ENCODE measurements around the gene MRC2.

MRC2 gene

GRCh38 chr17:62621223-62621622 is 6.2 kb upstream of the MRC2 start:
- TF ChIP-seq EZH2 (optimal IDR thresholded peaks at IDR 0.05; ENCODE audit: low read depth, low read length), result no peak
- TF ChIP-seq EZH2phosphoT487 (IDR thresholded peaks at IDR 0.05; ENCODE audit: low read length), result no peak
- TF ChIP-seq, protein P1, sequence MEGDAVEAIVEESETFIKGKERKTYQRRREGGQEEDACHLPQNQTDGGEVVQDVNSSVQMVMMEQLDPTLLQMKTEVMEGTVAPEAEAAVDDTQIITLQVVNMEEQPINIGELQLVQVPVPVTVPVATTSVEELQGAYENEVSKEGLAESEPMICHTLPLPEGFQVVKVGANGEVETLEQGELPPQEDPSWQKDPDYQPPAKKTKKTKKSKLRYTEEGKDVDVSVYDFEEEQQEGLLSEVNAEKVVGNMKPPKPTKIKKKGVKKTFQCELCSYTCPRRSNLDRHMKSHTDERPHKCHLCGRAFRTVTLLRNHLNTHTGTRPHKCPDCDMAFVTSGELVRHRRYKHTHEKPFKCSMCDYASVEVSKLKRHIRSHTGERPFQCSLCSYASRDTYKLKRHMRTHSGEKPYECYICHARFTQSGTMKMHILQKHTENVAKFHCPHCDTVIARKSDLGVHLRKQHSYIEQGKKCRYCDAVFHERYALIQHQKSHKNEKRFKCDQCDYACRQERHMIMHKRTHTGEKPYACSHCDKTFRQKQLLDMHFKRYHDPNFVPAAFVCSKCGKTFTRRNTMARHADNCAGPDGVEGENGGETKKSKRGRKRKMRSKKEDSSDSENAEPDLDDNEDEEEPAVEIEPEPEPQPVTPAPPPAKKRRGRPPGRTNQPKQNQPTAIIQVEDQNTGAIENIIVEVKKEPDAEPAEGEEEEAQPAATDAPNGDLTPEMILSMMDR (IDR thresholded peaks at IDR 0.05; ENCODE audit: low read length), result no peak
- no peaks in the 10 kb centered on the region for H3K4me1 ChIP-seq (ENCODE audit: low read length)
- H3F3A ChIP-seq (ENCODE audit: insufficient read depth, low read length), result no peaks in the 10 kb centered on the region
- no peak overlapping the region for H2AFZ ChIP-seq (ENCODE audit: low read length)
- no peak overlapping the region for H3K27ac ChIP-seq (ENCODE audit: low read length)
- H3K9ac ChIP-seq (ENCODE audit: low read length), result no peak overlapping the region
- H3K36me3 ChIP-seq (replicated peaks; ENCODE audit: insufficient read depth, low read length), result no peaks in the 10 kb centered on the region
- H3K4me2 ChIP-seq (ENCODE audit: low read depth, low read length), result no peak overlapping the region
- no peaks in the 10 kb centered on the region for H3K9me2 ChIP-seq (replicated peaks; ENCODE audit: insufficient read depth, low read length)
- no peaks in the 10 kb centered on the region for H3K79me2 ChIP-seq (ENCODE audit: low read length)
- H3K4me3 ChIP-seq (ENCODE audit: low read length), result no peak overlapping the region
- H3K9me3 ChIP-seq (replicated peaks; ENCODE audit: insufficient read depth, low read length), result no peaks in the 10 kb centered on the region
- no peaks in the 10 kb centered on the region for H4K20me1 ChIP-seq (ENCODE audit: insufficient read depth, low read length)
- no peak for DNase-seq
- H3K27me3 ChIP-seq (replicated peaks; ENCODE audit: insufficient read depth, low read length), result no peaks in the 10 kb centered on the region

DNA sequence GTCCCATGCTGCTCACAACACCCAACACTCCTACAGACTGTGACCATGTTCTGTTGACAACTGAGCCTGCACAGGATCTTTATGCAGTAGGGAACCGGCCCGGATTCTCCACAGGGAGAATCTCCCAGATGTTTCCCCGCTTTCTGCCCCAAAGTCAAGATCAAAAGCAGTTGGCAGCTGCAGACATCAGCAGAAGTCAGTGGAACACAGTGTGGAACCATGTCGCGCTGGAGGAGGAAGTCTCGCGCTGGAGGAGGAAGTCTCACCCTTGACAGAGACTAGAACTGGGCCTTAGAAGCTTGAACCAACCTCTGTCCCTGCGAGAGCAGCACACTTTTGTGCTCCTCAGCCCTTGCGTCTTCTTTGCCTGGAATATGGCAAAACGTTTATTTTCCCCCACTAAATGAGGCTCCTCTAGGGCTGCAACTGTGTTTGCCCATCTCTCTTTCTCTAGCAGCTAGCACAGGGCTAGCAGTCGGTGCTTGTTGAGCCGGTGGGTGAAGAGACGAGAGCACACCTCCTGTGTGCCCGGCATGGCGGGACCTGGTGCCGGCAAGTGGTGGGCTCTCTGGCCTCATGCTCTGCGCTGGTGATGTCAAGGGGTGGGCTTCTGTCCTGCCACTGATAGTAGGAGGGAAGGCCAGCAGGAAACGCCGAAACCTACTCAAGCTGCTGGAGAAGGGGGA is 2.1 kb upstream of the MRC2 start:
- Histone ChIP-seq H3K27ac (ENCODE audit: low read length) (no peak overlapping the region), H3F3A (ENCODE audit: insufficient read depth, low read length) (no peaks in the 10 kb centered on the region), H3K36me3 (replicated peaks; ENCODE audit: insufficient read depth, low read length) (no peaks in the 10 kb centered on the region), H3K4me1 (ENCODE audit: low read length) (no peaks in the 10 kb centered on the region), H2AFZ (ENCODE audit: low read length) (no peak overlapping the region), H3K9me2 (replicated peaks; ENCODE audit: insufficient read depth, low read length) (no peaks in the 10 kb centered on the region), H3K4me3 (ENCODE audit: low read length) (no peak overlapping the region), H3K9ac (ENCODE audit: low read length) (no peak overlapping the region), H3K79me2 (ENCODE audit: low read length) (no peaks in the 10 kb centered on the region), H3K27me3 (replicated peaks; ENCODE audit: insufficient read depth, low read length) (peaks cover 37% of the 10 kb centered on the region), H3K4me2 (ENCODE audit: low read depth, low read length) (no peak overlapping the region), H3K9me3 (replicated peaks; ENCODE audit: insufficient read depth, low read length) (no peaks in the 10 kb centered on the region), H4K20me1 (ENCODE audit: insufficient read depth, low read length) (no peaks in the 10 kb centered on the region)
- DNase-seq, result no peak
- TF ChIP-seq, protein P1 (IDR thresholded peaks at IDR 0.05; ENCODE audit: low read length), result no peak
- no peak for TF ChIP-seq EZH2phosphoT487 (IDR thresholded peaks at IDR 0.05; ENCODE audit: low read length)
- TF ChIP-seq EZH2 (optimal IDR thresholded peaks at IDR 0.05; ENCODE audit: low read depth, low read length), result no peak

DNA sequence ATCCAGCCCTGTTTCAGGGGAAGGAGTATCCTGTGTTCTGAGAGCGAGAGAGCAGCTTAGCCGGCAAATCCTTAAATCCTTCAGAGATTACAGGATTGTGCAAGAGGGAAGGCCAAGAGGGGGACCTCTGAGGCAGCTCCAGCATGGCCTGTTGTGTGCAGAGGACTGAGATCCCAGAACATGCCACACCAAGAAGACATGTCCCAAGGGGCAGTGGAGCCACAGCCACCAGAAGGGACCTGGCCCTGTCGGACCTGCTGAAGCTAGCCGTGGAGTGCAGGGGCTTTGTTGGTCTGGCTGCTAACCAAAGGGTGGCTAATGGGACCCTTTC is 1.6 kb upstream of the MRC2 start:
- Histone ChIP-seq H3K4me1 (ENCODE audit: low read length) (no peaks in the 10 kb centered on the region), H3K79me2 (ENCODE audit: low read length) (no peaks in the 10 kb centered on the region), H3K36me3 (replicated peaks; ENCODE audit: insufficient read depth, low read length) (no peaks in the 10 kb centered on the region), H3K4me2 (ENCODE audit: low read depth, low read length) (no peak overlapping the region), H3K4me3 (ENCODE audit: low read length) (no peak overlapping the region), H2AFZ (ENCODE audit: low read length) (no peak overlapping the region), H3F3A (ENCODE audit: insufficient read depth, low read length) (no peaks in the 10 kb centered on the region), H3K9me2 (replicated peaks; ENCODE audit: insufficient read depth, low read length) (no peaks in the 10 kb centered on the region), H3K27ac (ENCODE audit: low read length) (no peak overlapping the region), H3K9ac (ENCODE audit: low read length) (no peak overlapping the region), H3K27me3 (replicated peaks; ENCODE audit: insufficient read depth, low read length) (peaks cover 43% of the 10 kb centered on the region), H3K9me3 (replicated peaks; ENCODE audit: insufficient read depth, low read length) (no peaks in the 10 kb centered on the region), H4K20me1 (ENCODE audit: insufficient read depth, low read length) (no peaks in the 10 kb centered on the region)
- DNase-seq, result no peak
- TF ChIP-seq EZH2phosphoT487 (IDR thresholded peaks at IDR 0.05; ENCODE audit: low read length) (no peak), EZH2 (optimal IDR thresholded peaks at IDR 0.05; ENCODE audit: low read depth, low read length) (no peak)
- TF ChIP-seq, protein P1 (IDR thresholded peaks at IDR 0.05; ENCODE audit: low read length), result no peak

Data from MM.1S (cell line).